Measurements from ENCODE around the gene ST3GAL2.
"Not testable (repeated sequence)": the region's sequence is repeated elsewhere in the genome, so short reads cannot be mapped to it uniquely, and the experiment has no call there.

ST3GAL2 gene

DNA sequence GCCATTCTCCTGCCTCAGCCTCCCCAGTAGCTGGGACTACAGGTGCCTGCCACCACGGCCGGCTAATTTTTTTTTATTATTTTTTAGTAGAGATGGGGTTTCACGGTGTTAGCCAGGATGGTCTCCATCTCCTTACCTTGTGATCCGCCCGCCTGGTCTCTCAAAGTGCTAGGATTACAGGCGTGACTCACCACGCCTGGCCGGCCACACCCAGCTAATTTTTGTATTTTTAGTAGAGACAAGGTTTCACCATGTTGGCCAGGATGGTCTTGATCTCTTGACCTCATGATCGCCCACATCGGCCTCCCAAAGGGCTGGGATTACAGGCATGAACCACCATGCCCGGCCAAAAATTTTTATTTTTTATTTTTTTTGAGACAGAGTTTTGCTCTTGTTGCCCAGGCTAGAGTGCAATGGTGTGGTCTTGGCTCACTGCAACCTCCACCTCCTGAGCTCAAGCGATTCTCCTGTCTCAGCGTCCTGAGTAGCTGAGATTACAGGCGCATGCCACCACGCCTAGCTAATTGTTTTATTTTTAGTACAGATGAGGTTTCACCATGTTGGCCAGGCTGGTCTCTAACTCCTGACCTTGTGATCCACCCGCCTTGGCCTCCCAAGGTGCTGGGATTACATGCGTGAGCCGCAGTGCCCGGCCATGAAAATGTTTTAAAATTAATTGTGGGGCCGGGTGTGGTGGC lies 52.5 kb downstream of the ST3GAL2 start:
- not testable (repeated sequence) for DNase-seq (ENCODE audit: low read depth)

DNA sequence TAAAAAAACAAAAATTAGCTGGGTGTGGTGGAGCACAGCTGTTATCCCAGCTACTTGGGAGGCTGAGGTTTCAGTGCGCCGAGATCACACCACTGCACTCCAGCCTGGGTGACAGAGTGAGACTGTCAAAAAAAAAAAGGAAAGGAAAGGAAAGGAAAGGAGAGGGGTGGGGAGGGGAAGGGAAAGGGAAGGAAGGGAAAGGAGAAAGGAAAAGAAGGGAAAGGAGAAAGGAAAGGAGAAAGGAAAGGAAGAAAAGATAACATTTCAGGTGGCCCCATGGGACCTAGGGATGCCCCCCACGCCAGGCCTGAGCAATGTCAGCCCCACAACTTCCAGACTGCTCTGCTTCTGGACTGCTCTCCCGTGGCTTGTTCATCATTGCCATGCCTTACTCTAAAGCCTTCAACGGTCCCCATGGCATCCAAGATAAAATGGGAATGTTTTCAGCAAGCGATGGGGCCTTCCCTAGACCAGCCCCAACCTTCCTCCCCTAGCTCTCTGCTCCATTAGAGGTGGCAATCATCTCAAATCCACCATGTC lies 55.4 kb downstream of the ST3GAL2 start:
- DNase-seq (ENCODE audit: low read depth), result no peak

DNA sequence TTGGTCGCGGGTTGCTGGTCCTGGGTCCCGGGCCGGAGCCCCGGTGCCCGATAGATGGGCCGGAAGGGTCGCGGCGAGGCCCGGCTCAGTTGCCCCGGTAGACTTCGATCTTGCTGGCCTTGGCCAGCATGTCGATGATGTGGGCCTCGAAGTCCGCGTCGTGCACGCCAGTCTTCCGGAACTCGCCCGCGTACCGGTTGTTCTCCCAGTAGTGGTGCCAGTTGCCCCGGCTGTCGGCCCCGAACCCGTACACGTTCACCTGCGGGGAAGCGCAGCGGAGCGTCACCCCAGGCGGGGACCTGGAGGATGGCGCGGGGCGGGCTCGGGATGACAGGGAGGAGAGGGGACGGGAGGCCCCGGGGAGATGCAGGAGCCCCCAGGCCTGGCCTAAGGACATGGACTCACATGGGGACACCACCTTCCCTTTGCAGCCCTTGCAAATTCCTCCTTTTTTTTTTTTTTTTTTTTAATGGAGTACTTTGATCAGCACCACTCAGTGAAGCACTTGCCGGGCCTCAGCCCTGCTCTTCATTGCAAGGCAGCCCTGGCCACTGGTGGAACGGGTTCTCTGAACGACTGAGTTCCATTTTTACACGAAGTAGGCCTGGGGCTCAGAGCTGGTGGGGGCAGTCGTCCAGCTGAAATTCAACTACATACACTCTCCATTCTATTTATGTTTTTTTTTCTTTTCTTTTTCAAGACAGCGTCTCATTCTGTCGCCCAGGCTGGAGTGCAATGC lies 57.1 kb downstream of the ST3GAL2 start:
- DNase-seq (ENCODE audit: low read depth), result no peak

DNA sequence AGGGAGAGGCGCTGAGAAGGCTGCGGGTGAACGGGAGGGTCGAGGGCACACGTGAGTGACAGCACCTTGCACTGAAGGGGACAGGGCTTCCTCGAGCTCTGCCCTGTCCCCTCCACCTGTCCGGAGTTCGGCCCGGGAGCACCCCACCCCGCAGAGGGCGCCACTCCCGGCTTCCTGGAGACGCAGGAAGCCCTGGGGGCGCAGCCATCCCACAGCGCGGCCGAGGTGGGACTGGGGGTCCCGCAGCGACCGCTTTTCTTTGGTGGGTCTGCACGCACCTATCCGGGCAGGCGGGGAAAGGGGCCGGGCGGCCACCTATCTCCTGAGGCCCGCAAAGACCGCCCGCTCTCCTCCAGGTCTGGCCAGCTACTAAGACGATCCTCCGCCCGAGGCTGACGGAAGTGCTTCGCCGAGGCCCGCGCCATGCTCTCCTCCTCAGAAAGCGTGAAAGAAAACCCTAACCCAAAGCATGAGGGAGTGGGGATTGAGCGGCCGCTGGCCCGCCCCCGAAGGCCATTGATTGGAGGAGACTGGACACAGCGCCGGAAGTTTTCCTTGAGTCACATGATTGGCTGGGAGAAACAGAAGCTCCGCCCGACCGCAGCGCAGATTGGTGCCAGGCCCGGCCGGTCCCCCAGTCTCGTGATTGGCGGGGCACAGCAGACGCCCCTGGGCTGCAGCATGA lies 57.8 kb downstream of the ST3GAL2 start:
- DNase-seq (ENCODE audit: low read depth), result peak; percentile 93

DNA sequence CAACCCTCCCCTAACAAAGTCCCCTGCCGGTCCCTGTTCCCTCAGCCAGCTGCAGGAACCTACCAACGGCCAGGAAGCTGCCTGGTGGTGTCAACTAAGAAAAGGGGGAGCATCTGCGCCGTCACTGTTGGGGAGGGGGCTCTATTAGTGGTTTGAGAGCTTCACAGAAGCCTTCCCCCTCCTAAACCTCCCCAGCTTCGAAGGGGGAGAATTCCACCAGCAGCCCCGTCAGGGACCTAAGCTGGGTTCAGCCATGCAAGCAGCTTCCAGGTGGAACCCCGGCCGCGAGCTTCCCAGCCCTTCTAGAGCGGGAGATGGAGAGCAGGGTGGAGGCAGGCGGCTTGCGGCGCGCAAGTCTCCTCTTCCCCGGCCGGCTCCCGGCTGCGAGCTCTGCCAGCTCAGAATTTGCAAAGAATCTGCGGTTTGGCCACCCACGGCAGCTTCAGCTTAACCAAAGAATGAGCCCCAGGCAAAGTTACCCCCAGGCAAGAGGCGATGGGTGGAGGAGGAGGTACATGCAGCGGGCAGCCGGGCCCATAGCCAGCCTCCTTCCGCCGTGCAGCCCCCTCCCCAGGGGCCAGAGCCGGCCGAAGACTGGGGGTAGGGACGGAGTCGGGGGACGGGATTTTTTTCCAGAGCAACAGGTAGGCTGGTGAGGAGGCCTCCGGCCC lies 58.5 kb downstream of the ST3GAL2 start:
- peak; percentile 31 for DNase-seq (ENCODE audit: low read depth)

DNA sequence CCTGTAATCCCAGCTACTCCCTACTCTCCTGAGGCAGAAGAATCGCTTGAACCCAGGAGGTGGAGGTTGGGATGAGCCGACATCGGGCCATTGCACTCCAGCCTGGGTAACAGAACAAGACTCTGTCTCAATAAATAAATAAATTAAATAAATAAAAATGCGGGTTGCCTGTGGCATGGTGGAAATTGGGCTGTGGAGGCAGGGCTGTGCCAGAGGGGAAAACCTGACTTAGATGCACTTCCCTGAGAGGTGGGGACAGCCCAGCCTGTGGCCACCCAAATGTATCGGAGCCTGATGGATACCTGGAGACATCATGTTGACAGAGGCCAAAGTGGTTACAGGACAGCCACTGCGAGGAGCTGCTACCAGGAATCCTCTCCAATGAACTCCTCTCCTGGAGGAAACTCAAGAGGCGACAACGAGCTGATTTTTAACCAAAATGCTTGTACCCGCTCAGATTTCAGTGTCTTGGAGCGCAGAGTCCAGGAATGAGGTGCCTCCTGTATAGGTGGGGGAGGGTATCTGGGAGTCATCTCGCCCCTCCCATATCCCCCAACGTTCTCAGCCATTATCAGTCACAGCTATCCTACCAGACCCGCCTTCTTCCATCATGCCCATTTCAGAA lies 59.9 kb downstream of the ST3GAL2 start:
- no peak for DNase-seq (ENCODE audit: low read depth)

DNA sequence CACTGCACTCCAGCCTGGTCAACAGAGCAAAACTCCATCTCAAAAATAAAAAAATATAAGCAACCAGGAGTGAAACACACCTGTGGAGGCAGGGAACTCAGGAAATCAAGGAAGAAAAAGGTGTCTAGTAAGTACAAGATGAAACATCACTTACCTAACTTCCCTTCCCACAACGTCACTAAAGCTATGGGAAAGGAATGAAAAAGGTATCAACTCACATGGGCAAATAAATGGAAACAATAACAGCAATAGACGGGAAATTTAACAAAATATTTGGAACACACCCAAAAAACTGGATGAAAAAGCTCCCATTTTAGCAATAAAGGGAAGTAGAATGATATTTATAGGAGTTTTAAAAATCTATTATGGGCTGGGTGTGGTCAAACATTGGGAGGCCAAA lies 61.1 kb downstream of the ST3GAL2 start:
- DNase-seq (ENCODE audit: low read depth), result no peak

DNA sequence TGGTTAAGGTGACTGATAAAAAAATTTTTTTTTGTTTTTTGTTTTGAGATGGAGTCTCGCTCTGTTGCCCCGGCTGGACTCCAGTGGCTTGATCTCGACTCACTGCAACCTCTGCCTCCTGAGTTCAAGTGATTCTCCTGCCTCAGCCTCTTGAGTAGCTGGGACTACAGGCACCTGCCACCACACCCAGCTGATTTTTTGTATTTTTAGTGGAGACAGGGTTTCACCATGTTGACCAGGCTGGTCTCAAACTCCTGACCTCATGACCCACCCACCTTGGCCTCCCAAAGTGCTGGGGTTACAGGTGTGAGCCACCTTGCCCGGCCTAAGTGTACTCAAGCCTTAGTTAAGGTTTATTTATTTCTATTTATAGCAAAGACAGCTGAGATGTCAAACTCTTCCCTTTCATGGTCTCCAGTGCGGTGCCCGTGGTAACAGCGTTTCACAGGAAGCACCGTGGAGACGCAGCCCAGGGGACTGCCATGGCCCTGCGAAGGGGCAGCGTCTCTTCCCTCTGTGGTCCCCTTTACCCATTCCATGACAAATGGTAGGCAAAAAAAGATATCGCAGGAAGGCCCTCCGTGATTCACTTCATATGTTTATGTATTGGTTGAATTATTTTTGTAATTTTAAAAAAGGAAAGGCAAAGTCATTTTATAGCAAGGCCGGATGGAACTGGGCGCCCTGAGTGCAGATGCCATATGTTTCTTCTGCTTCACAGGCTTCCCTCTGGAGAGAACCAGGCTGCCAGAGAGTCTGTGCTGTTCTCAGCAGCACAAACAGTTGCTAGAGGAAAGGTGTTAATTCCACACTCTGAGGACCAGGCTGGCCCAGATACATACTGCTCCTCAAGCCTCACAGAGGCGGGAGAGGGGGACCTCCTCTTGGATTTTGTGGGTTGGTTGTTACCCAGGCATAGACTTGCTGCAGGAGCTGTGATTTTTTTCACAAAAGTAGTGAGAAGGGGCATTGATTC lies 63.0 kb downstream of the ST3GAL2 start:
- DNase-seq (ENCODE audit: low read depth), result no peak

DNA sequence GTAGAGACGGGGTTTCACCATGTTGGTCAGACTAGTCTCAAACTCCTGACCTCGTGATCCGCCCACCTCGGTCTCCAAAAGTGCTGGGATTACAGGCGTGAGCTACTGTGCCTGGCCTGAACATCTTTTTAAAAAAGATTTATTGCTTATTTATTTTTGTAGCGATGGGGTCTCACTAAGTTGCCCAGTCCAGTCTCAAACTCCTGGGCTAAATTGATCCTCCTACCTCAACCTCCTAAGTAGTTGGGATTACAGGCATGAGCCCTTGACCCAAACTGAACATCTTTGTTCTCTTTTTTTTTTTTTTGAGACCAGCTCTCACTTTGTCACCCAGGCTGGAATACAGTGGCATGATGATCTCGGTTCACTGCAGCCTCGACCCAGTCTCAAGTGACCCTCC lies 64.7 kb downstream of the ST3GAL2 start:
- no peak for DNase-seq (ENCODE audit: low read depth)

DNA sequence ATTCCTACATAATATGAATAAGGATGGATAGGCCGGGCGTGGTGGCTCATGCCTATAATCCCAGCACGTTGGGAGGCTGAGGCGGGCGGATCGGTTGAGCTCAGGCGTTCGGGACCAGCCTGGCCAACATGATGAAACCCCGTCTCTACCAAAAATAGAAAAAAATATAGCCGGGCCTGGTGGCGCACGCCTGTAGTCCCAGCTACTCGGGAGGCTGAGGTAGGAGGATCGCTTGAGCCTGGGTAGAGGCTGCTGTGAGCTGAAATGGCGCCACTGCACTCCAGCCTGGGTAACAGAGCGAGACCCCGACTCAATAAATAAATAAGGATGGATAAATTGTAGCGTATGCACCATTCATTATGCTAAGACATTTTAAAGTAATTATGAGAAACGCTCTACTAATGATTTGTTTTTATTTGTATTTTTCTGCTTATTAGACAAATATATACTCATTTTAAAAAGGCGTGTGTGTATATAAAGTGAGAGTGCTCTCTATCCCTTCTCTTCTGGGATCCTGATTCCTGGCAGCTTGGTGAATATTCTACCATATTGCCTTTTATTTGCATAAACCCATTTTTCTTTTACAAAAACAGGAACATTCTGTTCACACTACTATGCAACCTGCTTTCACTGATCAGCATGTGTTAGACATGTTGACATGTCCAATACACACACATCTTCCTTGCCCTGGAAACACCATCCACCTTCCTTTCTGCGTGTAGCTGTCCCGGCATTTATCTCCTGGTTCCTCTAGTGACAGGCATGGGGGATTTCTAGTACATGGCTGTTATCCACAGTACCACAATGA lies 65.8 kb downstream of the ST3GAL2 start:
- DNase-seq (ENCODE audit: low read depth), result no peak

DNA sequence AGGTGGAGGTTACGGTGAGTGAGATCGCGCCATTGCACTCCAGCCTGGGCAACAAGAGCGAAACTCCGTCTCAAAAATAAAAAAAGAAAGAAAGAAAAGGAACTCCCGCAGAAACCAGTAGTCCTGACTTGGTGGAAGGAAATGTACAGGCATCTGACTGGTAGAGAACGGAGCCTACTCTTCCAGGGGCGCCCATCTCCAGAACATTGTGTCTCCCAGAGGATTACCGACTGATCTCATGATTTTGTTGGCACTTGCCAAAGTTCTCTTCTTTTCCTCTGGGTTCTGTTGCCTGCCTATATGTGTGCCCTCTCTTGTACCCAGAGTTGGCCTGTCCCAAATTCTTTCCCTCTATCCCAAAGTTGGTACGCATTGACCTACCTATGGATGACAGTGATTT lies 68.0 kb downstream of the ST3GAL2 start:
- DNase-seq (ENCODE audit: low read depth), result no peak

DNA sequence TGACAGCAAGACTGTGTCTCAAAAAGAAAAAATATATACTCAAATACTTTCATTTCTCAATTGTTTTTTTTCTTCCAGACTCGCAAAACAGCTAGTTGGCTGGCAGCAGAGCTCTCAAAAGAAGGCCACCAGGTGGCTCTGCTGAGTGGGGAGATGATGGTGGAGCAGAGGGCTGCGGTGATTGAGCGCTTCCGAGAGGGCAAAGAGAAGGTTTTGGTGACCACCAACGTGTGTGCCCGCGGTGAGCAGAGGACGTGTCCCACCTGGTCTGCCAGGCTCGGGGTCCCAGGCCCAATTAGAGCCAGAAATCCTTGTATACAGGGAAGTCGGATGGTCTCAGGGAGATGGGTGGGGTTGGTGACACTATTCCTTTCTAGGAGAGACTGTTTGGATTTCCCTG lies 68.8 kb downstream of the ST3GAL2 start:
- DNase-seq (ENCODE audit: low read depth), result not testable (repeated sequence)

DNA sequence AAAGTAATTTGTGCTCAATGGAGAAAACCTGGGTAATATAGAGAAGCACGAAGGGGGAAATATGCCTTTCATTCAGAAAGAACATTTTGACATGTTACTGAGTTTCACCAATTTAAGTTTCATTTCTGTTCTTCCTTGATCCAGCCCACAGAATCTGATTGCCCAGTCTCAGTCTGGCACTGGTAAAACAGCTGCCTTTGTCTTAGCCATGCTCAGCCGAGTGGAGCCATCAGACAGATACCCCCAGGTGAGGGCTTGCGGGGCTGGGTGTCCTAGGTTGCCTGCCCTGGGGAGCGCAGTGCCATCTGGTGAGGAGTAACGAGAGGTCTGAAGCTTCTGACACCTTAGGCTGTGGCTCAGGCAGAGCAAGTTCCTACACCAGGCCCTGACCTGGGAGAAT lies 74.5 kb downstream of the ST3GAL2 start:
- DNase-seq (ENCODE audit: low read depth), result no peak

DNA sequence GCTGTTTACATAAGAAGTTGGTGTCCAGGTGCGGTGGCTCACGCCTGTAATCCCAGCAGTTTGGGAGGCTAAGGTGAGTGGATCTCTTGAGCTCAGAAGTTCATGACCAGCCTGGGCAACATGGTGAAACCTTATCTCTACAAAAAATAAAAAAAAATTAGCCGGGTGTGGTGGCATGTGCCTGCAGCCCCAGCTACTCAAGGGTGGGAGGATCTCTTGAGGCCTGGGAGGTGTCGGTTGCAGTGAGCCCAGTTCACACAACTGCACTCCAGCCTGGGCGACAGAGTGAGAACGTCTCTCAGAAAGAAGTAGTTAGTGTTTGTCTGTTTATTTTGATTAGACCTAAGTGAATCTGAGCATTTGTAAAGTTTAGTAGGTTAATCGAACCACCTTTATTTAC lies 79.3 kb downstream of the ST3GAL2 start:
- DNase-seq (ENCODE audit: low read depth), result no peak

DNA sequence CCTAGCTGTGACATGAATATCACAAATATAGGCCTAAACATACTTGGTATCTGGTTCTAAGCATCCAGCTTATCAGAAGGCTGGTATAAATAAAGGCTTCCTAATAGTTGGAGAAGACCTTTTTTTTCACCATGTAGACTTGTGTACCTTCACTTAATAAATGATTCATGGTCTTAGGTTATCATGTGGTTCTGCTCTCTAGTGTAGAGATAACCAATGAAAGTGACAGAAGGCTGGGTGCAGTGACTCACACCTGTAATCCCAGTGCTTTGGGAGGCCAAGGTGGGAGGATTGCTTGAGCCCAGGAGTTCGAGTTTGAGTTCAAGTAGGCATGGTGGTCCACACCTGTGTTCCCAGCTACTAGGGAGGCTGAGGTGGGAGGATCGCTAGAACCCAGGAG lies 89.1 kb downstream of the ST3GAL2 start:
- DNase-seq (ENCODE audit: low read depth), result no peak

DNA sequence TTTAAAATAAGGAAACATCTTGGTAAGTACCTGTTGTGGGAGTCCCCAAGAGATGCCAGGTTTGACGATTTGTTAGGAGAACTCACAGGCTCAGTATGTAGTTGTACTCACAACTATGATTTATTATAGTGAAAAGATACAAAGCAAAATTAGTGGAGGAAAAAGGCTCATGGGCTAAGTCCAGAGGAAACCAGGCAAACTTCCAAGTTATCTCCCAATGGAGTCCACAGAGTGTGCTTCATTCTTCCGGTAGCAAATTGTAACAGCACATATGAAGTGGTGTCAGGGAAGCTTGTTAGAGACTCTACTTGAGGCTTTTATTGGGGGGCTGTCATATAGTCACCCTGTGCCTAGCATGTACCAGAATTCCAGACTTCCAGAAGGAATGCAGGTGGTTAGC lies 89.9 kb downstream of the ST3GAL2 start:
- no peak for DNase-seq (ENCODE audit: low read depth)

DNA sequence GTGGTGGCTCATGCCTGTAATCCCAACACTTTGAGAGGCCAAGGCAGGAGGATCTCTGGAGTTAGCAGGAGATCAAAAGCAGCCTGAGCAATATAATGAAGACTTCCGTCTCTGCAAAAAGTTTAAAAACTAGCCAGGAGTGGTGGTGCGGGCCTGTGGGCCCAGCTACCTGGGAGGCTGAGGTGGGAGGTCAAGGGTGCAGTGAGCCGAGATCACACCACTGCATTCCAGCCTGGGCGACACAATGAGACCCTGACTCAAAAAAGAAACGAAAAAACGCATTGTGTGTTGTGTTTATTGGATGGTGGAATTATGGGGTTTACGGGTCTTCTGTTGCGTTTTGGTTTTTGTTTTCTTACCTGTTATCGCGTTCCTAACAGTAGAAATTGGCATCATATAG lies 93.1 kb downstream of the ST3GAL2 start:
- no peak for DNase-seq (ENCODE audit: low read depth)

DNA sequence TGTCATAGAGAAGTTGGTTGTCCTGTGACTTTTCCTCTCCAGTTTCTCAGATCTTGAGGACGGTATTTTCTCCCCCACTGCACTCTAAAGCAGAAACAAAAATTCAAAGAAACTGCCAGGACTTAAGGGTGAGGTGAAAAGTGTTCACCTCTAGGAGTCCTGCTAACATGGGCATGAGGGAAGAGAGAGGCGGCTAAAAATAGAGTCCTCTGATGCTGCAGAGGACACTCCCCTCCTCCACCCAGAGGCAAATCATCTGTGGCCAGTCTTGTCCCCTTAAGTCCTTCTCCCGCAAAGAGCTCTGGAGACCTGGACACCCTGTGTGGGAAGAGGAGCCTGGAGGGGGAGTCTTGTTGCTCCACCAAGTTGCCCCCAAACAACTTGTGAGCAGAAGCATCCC lies 96.9 kb downstream of the ST3GAL2 start:
- no peak for DNase-seq (ENCODE audit: low read depth)

DNA sequence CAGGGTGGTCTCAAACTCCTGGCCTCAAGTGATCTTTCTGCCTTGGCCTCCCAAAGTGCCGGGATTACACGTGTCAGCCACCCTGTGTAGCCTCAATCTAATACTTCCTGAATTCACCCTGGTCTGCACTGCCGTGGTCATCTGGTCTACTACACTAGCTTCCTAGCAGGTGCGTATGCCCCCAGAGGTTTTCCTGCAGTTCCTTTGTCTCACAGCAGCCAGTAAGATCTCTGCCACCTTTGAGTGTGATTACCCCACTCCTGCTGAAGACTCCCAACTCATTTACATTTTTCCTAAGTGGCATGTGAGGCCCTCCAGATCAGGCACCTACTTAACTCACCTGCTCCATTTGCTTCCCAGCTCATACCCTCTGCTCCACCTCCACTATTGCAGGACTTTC lies 97.3 kb downstream of the ST3GAL2 start:
- DNase-seq (ENCODE audit: low read depth), result no peak

DNA sequence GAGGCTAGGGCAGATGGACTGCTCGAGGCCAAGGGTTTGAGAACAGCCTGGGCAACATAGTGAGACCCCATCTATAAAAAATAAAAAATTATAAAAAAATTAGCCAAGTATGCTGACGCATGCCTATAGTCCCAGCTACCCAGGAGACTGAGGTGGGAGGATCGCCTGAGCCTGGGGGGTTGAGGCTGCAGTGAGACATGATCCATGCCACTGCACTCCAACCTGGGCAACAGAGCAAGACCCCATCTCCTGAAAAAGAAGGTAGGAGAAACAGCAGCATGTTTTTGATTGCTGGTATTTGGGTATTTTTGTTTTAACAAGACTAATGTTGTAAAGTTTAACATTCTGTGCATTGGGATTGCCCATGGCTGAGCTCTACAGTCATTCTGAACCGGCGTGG lies 101.1 kb downstream of the ST3GAL2 start:
- DNase-seq (ENCODE audit: low read depth), result no peak

Measured in T follicular helper cell (primary cell).